Keratinocyte (primary cell): ENCODE results near the gene OMP. TPM values are rescaled to one million over a fixed set of nuclear protein-coding genes. Genes with fewer than 3 reads are reported as not detected.

Experiments
- DNase-seq: peaks from one replicate; pipeline ENCODE4 v3.0.0-alpha.2; 2011; ENCODE audit warnings: low read depth, missing footprints, low spot score
- FAIRE-seq: peaks from 2 replicates; lab custom pipeline; 2011; peaks lifted over from hg19 to GRCh38; lab: Jason Lieb, UNC
- H2AFZ ChIP-seq: 2 replicates; pipeline ENCODE4 v1.6.0; 2012; ENCODE audit warnings: low read length, control low read depth, inconsistent platforms; ENCODE audit not compliant: control insufficient read depth
- H3K27ac ChIP-seq: 2 replicates; pipeline ENCODE4 v1.5.1; 2011; ENCODE audit warnings: low read length; ENCODE audit not compliant: control insufficient read depth, insufficient read depth
- H3K27me3 ChIP-seq: 3 replicates; pipeline ENCODE4 v1.6.0; 2011; ENCODE audit warnings: low read length; ENCODE audit not compliant: control insufficient read depth, insufficient read depth; ENCODE audit errors: extremely low read depth
- H3K36me3 ChIP-seq, 2 experiments: 2 replicates in 1 of 2; 3 replicates in 1 of 2; pipeline ENCODE4 v1.5.1; 2011; ENCODE audit warnings: low read length in 2 of 2, mild to moderate bottlenecking in 1 of 2; ENCODE audit not compliant: control insufficient read depth in 2 of 2, insufficient read depth in 2 of 2; ENCODE audit errors: extremely low read depth in 1 of 2
- H3K4me1 ChIP-seq: 3 replicates; pipeline ENCODE4 v1.5.1; 2011; ENCODE audit warnings: low read length; ENCODE audit not compliant: control insufficient read depth, insufficient read depth; ENCODE audit errors: extremely low read depth
- H3K4me2 ChIP-seq: 3 replicates; pipeline ENCODE4 v1.6.0; 2011; ENCODE audit warnings: low read depth, low read length; ENCODE audit not compliant: control insufficient read depth, insufficient read depth; ENCODE audit errors: extremely low read depth
- H3K4me3 ChIP-seq, 3 experiments: fragments of 200-600 bp in 1 of 3; sonication (generic) in 1 of 3; 2 replicates in 2 of 3; 3 replicates in 1 of 3; pipeline ENCODE4 v1.5.1; 2011 to 2016; ENCODE audit warnings: low read length in 3 of 3, mild to moderate bottlenecking in 3 of 3, control low read depth in 2 of 3, inconsistent platforms in 1 of 3, low read depth in 1 of 3, mixed read lengths in 1 of 3, mixed run types in 1 of 3, moderate library complexity in 1 of 3; ENCODE audit not compliant: control insufficient read depth in 2 of 3, insufficient read depth in 2 of 3; ENCODE audit errors: extremely low read depth in 1 of 3
- H3K79me2 ChIP-seq: 2 replicates; pipeline ENCODE4 v1.6.0; 2012; ENCODE audit warnings: low read length; ENCODE audit not compliant: control insufficient read depth, insufficient read depth
- H3K9ac ChIP-seq: 3 replicates; pipeline ENCODE4 v1.6.0; 2011; ENCODE audit warnings: low read length; ENCODE audit not compliant: control insufficient read depth, insufficient read depth; ENCODE audit errors: extremely low read depth
- H3K9me1 ChIP-seq: 3 replicates; pipeline ENCODE4 v1.6.0; 2011; ENCODE audit warnings: low read length; ENCODE audit not compliant: control insufficient read depth, insufficient read depth; ENCODE audit errors: extremely low read depth
- H3K9me3 ChIP-seq: 2 replicates; pipeline ENCODE4 v1.5.1; 2012; ENCODE audit warnings: low read depth, low read length; ENCODE audit not compliant: control insufficient read depth
- H4K20me1 ChIP-seq: 3 replicates; pipeline ENCODE4 v1.6.0; 2011; ENCODE audit warnings: low read length; ENCODE audit not compliant: control insufficient read depth, insufficient read depth; ENCODE audit errors: extremely low read depth
- CTCF ChIP-seq, 3 experiments: IDR thresholded peaks in 1 of 3; conservative IDR thresholded peaks in 1 of 3; optimal IDR thresholded peaks in 1 of 3; 2 replicates in 2 of 3; 3 replicates in 1 of 3; pipeline versions ENCODE3 to v1.5.1; 2011; ENCODE audit warnings: low read length in 3 of 3, mild to moderate bottlenecking in 3 of 3, moderate library complexity in 2 of 3, control low read depth in 1 of 3, inconsistent platforms in 1 of 3; ENCODE audit not compliant: insufficient read depth in 2 of 3; ENCODE audit errors: extremely low read depth in 1 of 3
- EZH2 ChIP-seq: IDR thresholded peaks from one replicate; pipeline ENCODE4 v1.6.1; 2012; ENCODE audit warnings: inconsistent platforms, mild to moderate bottlenecking, low read length, moderate library complexity
- dilution Hi-C: fragments of 300-500 bp; cut with MboI; formaldehyde crosslinking; loops from one replicate; pipeline ENCODE4 v1.7.0; 2020; ENCODE audit warnings: low sequenced_read_pairs; ENCODE audit not compliant: extremely low pct_ligation_motif_present
- polyA minus RNA-seq, 3 experiments: library from RNA; depleted of rRNA, polyadenylated mRNA; stranded (reverse); fragments of >200 nt; gene quantifications; 1 replicate in 1 of 3; 2 replicates in 1 of 3; 3 replicates in 1 of 3; pipeline ENCODE4 v1.2.3, GENCODE V29; 2011
- polyA plus RNA-seq, 5 experiments: library from polyadenylated mRNA; depleted of rRNA in 3 of 5; stranded (reverse) in 3 of 5; stranded (forward) in 1 of 5; unstranded in 1 of 5; fragments of >200 nt; gene quantifications; 1 replicate in 1 of 5; 2 replicates in 3 of 5; 3 replicates in 1 of 5; pipeline versions ENCODE4 v1.2.1 to v1.2.3, GENCODE V29; 2011 to 2012; ENCODE audit warnings: missing spikeins in 2 of 5, low read depth in 1 of 5, low replicate concordance in 1 of 5

The OMP gene
- not detected in 3 replicates for polyA plus RNA-seq
- not detected for polyA plus RNA-seq (2011; ENCODE audit: low read depth)
- polyA plus RNA-seq (2011; cell fraction: cytosol; rRNA removed): not detected in 2 replicates
- not detected in 2 replicates for polyA plus RNA-seq (2011; cell fraction: nucleus; rRNA removed)
- not detected in 2 replicates for polyA plus RNA-seq (2012; ENCODE audit: low replicate concordance)
- 0.53 TPM in 1 of 3 replicates, not detected in the others for polyA minus RNA-seq
- not detected for polyA minus RNA-seq (2011; cell fraction: cytosol; rRNA and poly(A)+ RNA removed)
- polyA minus RNA-seq (2011; cell fraction: nucleus; rRNA and poly(A)+ RNA removed): not detected in 2 replicates

GRCh38 chr11:77102246-77103210 lies at the start of gene OMP:
Gene OMP (plus strand): TSS chr11:77102840. CDS start chr11:77102840, 0 bp downstream.
- dilution Hi-C loops: no loop called here
- Histone ChIP-seq H3K4me3 (no peak within 1 kb of the TSS), H3K79me2 (no peaks in the 10 kb centered on the region), H3K9me3 (no peaks in the 10 kb centered on the region), H4K20me1 (no peaks in the 10 kb centered on the region), H3K9ac (no peak within 1 kb of the TSS), H3K4me1 (no peaks in the 10 kb centered on the region), H3K4me2 (no peak within 1 kb of the TSS), H3K27me3 (no peaks in the 10 kb centered on the region), H3K9me1 (no peaks in the 10 kb centered on the region), H3K27ac (no peak within 1 kb of the TSS), H2AFZ (no peak within 1 kb of the TSS), H3K36me3 (no peaks in the 10 kb centered on the region)
- no peak for DNase-seq
- no peak for FAIRE-seq
- no peak for TF ChIP-seq CTCF (optimal IDR thresholded peaks at IDR 0.05 in 1 of 3, IDR thresholded peaks at IDR 0.05 in 1 of 3, conservative IDR thresholded peaks at IDR 0.05 in 1 of 3; ENCODE audit: extremely low read depth in 1 of 3, insufficient read depth in 2 of 3, low read length in 3 of 3)
- no peak for TF ChIP-seq EZH2

- H3K4me2 ChIP-seq: no peak overlapping the region
- H4K20me1 ChIP-seq: no peaks in the 10 kb centered on the region
- H2AFZ ChIP-seq: no peak overlapping the region
- no peak for DNase-seq
- TF ChIP-seq CTCF (optimal IDR thresholded peaks at IDR 0.05 in 1 of 3, IDR thresholded peaks at IDR 0.05 in 1 of 3, conservative IDR thresholded peaks at IDR 0.05 in 1 of 3; ENCODE audit: extremely low read depth in 1 of 3, insufficient read depth in 2 of 3, low read length in 3 of 3) (no peak), EZH2 (no peak)
- H3K79me2 ChIP-seq: no peaks in the 10 kb centered on the region
- H3K36me3 ChIP-seq: no peaks in the 10 kb centered on the region
- no peaks in the 10 kb centered on the region for H3K4me1 ChIP-seq
- FAIRE-seq: no peak
- no peak overlapping the region for H3K4me3 ChIP-seq
- dilution Hi-C loops: no loop called here
- H3K27me3 ChIP-seq: no peaks in the 10 kb centered on the region
- peaks cover 6% of the 10 kb centered on the region for H3K9me3 ChIP-seq
- H3K9ac ChIP-seq: no peak overlapping the region
- H3K9me1 ChIP-seq: no peaks in the 10 kb centered on the region
- H3K27ac ChIP-seq: no peak overlapping the region
These were observed 49.2 kb upstream of the OMP start for GRCh38 chr11:77053217-77054015.
